ENCODE data around the gene FHOD3.

FHOD3 gene

GRCh38 chr18:36595046-36595817, 297.7 kb downstream of the FHOD3 start:
- no peak for TF ChIP-seq CTCF (IDR thresholded peaks at IDR 0.05; ENCODE audit: low read depth, low read length, missing control alignments)
- Histone ChIP-seq H3K4me3 (ENCODE audit: low read depth, low read length) (no peak overlapping the region), H3K27me3 (replicated peaks) (no peaks in the 10 kb centered on the region), H3K36me3 (replicated peaks) (no peaks in the 10 kb centered on the region), H3K27ac (no peak overlapping the region)
- no peak for DNase-seq
- in situ Hi-C loops (cut with HindIII; ENCODE audit: low pct_ligation_motif_present, low sequenced_read_pairs): no loop called here

GRCh38 chr18:36595818-36596215, 298.3 kb downstream of the FHOD3 start:
- no peaks in the 10 kb centered on the region for H3K27me3 ChIP-seq (replicated peaks)
- no peak overlapping the region for H3K27ac ChIP-seq
- in situ Hi-C loops (cut with HindIII; ENCODE audit: low pct_ligation_motif_present, low sequenced_read_pairs): no loop called here
- H3K36me3 ChIP-seq (replicated peaks): no peaks in the 10 kb centered on the region
- no peak for DNase-seq
- no peak overlapping the region for H3K4me3 ChIP-seq (ENCODE audit: low read depth, low read length)
- TF ChIP-seq CTCF (IDR thresholded peaks at IDR 0.05; ENCODE audit: low read depth, low read length, missing control alignments): no peak

- no peak for DNase-seq
- H3K27me3 ChIP-seq (replicated peaks): no peaks in the 10 kb centered on the region
- H3K27ac ChIP-seq: no peak overlapping the region
- in situ Hi-C loops (cut with HindIII; ENCODE audit: low pct_ligation_motif_present, low sequenced_read_pairs): no loop called here
- H3K4me3 ChIP-seq (ENCODE audit: low read depth, low read length): no peak overlapping the region
- H3K36me3 ChIP-seq (replicated peaks): no peaks in the 10 kb centered on the region
- TF ChIP-seq CTCF (IDR thresholded peaks at IDR 0.05; ENCODE audit: low read depth, low read length, missing control alignments): no peak
Measured at GRCh38 chr18:36597636-36598035, 300.1 kb downstream of the FHOD3 start.

- H3K4me3 ChIP-seq (ENCODE audit: low read depth, low read length): no peak overlapping the region
- no peak for TF ChIP-seq CTCF (IDR thresholded peaks at IDR 0.05; ENCODE audit: low read depth, low read length, missing control alignments)
- no peaks in the 10 kb centered on the region for H3K27me3 ChIP-seq (replicated peaks)
- H3K36me3 ChIP-seq (replicated peaks): no peaks in the 10 kb centered on the region
- in situ Hi-C loops (cut with HindIII; ENCODE audit: low pct_ligation_motif_present, low sequenced_read_pairs): no loop called here
- no peak for DNase-seq
- no peak overlapping the region for H3K27ac ChIP-seq
Measured at GRCh38 chr18:36600548-36600947, 303.0 kb downstream of the FHOD3 start.

- no peaks in the 10 kb centered on the region for H3K36me3 ChIP-seq (replicated peaks)
- TF ChIP-seq CTCF (IDR thresholded peaks at IDR 0.05; ENCODE audit: low read depth, low read length, missing control alignments): no peak
- H3K4me3 ChIP-seq (ENCODE audit: low read depth, low read length): no peak overlapping the region
- H3K27ac ChIP-seq: no peak overlapping the region
- in situ Hi-C loops (cut with HindIII; ENCODE audit: low pct_ligation_motif_present, low sequenced_read_pairs): no loop called here
- no peak for DNase-seq
- H3K27me3 ChIP-seq (replicated peaks): no peaks in the 10 kb centered on the region
Measured at GRCh38 chr18:36601316-36601715, 303.8 kb downstream of the FHOD3 start.

- no peaks in the 10 kb centered on the region for H3K27me3 ChIP-seq (replicated peaks)
- H3K36me3 ChIP-seq (replicated peaks): no peaks in the 10 kb centered on the region
- H3K27ac ChIP-seq: no peak overlapping the region
- no peak for DNase-seq
- no peak for TF ChIP-seq CTCF (IDR thresholded peaks at IDR 0.05; ENCODE audit: low read depth, low read length, missing control alignments)
- in situ Hi-C loops (cut with HindIII; ENCODE audit: low pct_ligation_motif_present, low sequenced_read_pairs): no loop called here
- H3K4me3 ChIP-seq (ENCODE audit: low read depth, low read length): no peak overlapping the region
Measured at GRCh38 chr18:36602071-36602470, 304.6 kb downstream of the FHOD3 start.

Measured in brain microvascular endothelial cell (primary cell).